ENCODE data around the gene IL17C.

DNA sequence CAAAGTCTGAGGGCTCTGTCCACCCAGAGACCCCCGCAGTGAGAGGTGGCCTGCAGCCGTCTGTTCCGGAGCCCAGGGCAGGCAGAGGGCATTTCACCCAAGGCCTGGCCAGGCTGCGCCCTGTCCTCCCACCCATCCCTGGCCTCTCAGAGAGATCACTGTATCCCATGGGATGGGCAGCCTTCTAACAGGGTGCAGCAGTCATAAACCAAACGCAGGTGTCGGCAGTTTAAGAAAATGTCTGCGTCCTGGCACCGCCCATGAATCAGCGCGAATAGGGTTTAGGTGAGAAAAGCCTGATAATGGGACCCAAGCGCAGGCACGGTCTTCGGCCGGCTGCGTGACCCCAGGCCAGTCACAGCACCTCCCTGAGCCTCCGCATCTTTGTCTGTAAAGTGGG, 7.1 kb downstream of the IL17C start:
- TF ChIP-seq, protein P1, sequence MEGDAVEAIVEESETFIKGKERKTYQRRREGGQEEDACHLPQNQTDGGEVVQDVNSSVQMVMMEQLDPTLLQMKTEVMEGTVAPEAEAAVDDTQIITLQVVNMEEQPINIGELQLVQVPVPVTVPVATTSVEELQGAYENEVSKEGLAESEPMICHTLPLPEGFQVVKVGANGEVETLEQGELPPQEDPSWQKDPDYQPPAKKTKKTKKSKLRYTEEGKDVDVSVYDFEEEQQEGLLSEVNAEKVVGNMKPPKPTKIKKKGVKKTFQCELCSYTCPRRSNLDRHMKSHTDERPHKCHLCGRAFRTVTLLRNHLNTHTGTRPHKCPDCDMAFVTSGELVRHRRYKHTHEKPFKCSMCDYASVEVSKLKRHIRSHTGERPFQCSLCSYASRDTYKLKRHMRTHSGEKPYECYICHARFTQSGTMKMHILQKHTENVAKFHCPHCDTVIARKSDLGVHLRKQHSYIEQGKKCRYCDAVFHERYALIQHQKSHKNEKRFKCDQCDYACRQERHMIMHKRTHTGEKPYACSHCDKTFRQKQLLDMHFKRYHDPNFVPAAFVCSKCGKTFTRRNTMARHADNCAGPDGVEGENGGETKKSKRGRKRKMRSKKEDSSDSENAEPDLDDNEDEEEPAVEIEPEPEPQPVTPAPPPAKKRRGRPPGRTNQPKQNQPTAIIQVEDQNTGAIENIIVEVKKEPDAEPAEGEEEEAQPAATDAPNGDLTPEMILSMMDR (conservative IDR thresholded peaks at IDR 0.05; ENCODE audit: low read depth, low read length) = no peak
- no peak for TF ChIP-seq EZH2 (IDR thresholded peaks at IDR 0.05; ENCODE audit: low read length, unreplicated experiment)
